Spleen (tissue), 11 donors: ENCODE data around the gene TCHP. TPM values are rescaled to one million over a fixed set of nuclear protein-coding genes. Genes with fewer than 3 reads are reported as not detected.
A peak's percentile ranks its signal among the peaks of the same experiment; 100 is the strongest.

Source experiments
- DNase-seq: peaks from one replicate; pipeline ENCODE4 v3.0.0-alpha.2; 2020
- H3K27ac ChIP-seq, 8 donors: fragments of 200-600 bp; sonication (generic) in 7 of 8; 1 replicate in 4 of 8; 2 replicates in 4 of 8; pipeline versions ENCODE4 v1.5.0 to v1.8.0; 2016 to 2021; ENCODE audit warnings: inconsistent platforms in 4 of 8, mild to moderate bottlenecking in 4 of 8, moderate library complexity in 1 of 8
- H3K27me3 ChIP-seq, 7 donors: fragments of 200-600 bp; sonication (generic) in 6 of 7; replicated peaks in 1 of 7; 1 replicate in 4 of 7; 2 replicates in 3 of 7; pipeline versions ENCODE4 v1.5.0 to v1.8.0; 2016 to 2021; ENCODE audit warnings: inconsistent platforms in 3 of 7, mild to moderate bottlenecking in 1 of 7
- H3K36me3 ChIP-seq, 6 donors: fragments of 200-600 bp; sonication (generic) in 5 of 6; 1 replicate in 4 of 6; 2 replicates in 2 of 6; pipeline versions ENCODE4 v1.5.0 to v1.8.0; 2016 to 2021; ENCODE audit warnings: inconsistent platforms in 2 of 6
- H3K4me1 ChIP-seq, 6 donors: fragments of 200-600 bp; sonication (generic) in 5 of 6; 1 replicate in 3 of 6; 2 replicates in 3 of 6; pipeline versions ENCODE4 v1.5.0 to v1.8.0; 2016 to 2021; ENCODE audit warnings: inconsistent platforms in 3 of 6
- H3K4me3 ChIP-seq, 8 donors: fragments of 200-600 bp; sonication (generic) in 7 of 8; 1 replicate in 4 of 8; 2 replicates in 4 of 8; pipeline versions ENCODE4 v1.5.0 to v1.8.0; 2016 to 2021; ENCODE audit warnings: inconsistent platforms in 4 of 8, mild to moderate bottlenecking in 4 of 8, moderate library complexity in 2 of 8
- H3K9me3 ChIP-seq, 8 donors: fragments of 200-600 bp; sonication (generic) in 7 of 8; 1 replicate in 4 of 8; 2 replicates in 4 of 8; pipeline versions ENCODE4 v1.5.0 to v1.8.0; 2016 to 2021; ENCODE audit warnings: inconsistent platforms in 4 of 8
- POLR2A ChIP-seq, 3 donors: fragments of 450-650 bp; IDR thresholded peaks; one replicate each; pipeline ENCODE4 v1.5.1; 2017; ENCODE audit warnings: antibody characterized with exemption in 3 of 3, mild to moderate bottlenecking in 1 of 3
- POLR2AphosphoS5 ChIP-seq, 3 donors: sonication (generic); formaldehyde crosslinking; IDR thresholded peaks; one replicate each; pipeline ENCODE4 v1.5.1; 2017; ENCODE audit warnings: antibody characterized with exemption in 3 of 3
- WGBS, 5 donors: extraction: QIAGEN DNeasy Blood & Tissue Kit in 3 of 5; methylation state at CpG; one replicate each; pipeline versions ENCODE4 v1.1.5 to v1.1.7; 2013 to 2018; 5-methylcytosine and 5-hydroxymethylcytosine counted together
- intact Hi-C: fragments of 100-400 bp; cut with DNase I; formaldehyde crosslinking; loops from one replicate; pipeline ENCODE4 v1.15.0; 2023; ENCODE audit warnings: low total_unique reads
- polyA plus RNA-seq, 3 donors: library from polyadenylated mRNA; stranded (reverse); fragments of 200-250 nt; gene quantifications; one replicate each; pipeline ENCODE4 v1.2.1, GENCODE V29; 2013
- total RNA-seq, 7 donors: library from RNA; depleted of rRNA in 3 of 7; stranded (reverse); fragments of >200 nt in 3 of 7; fragmentation: NEBNext Ultra II Directional in 4 of 7; extraction: Animal tissue kit (Norgen Biotek cat#: 25700) in 4 of 7; gene quantifications; one replicate each; pipeline versions ENCODE4 v1.1.0 to v1.2.1, GENCODE V29; 2016 to 2021
- TF ChIP-seq, protein P1 (sequence below), 11 experiments: fragments of 200-600 bp in 7 of 11; fragments of 450-650 bp in 4 of 11; sonication (generic) in 4 of 11; IDR thresholded peaks in 8 of 11; conservative IDR thresholded peaks in 3 of 11; 1 replicate in 7 of 11; 2 replicates in 4 of 11; pipeline versions ENCODE4 v1.4.0 to v1.8.0; 2016 to 2021; ENCODE audit warnings: antibody characterized with exemption in 11 of 11, inconsistent platforms in 4 of 11, mild to moderate bottlenecking in 1 of 11
- donor health status: healthy with polysubstance abuse.
- donor health status: DM: no; HTN: no; CAD: no; lungs with moderate emphysema.
- donor health status: DM: no; HTN: no; CAD: no.
- donor health status: Bipolar disorder and iron deficiency.
- donor health status: healthy.
- donor health status: DM: no; HTN: no; CAD: no.
- donor health status: DM: yes; HTN: yes; CAD: no.

The TCHP gene
- total and polyA plus RNA-seq, 10 donors, result 7.3 to 35.9 (median 24.5) TPM

DNA sequence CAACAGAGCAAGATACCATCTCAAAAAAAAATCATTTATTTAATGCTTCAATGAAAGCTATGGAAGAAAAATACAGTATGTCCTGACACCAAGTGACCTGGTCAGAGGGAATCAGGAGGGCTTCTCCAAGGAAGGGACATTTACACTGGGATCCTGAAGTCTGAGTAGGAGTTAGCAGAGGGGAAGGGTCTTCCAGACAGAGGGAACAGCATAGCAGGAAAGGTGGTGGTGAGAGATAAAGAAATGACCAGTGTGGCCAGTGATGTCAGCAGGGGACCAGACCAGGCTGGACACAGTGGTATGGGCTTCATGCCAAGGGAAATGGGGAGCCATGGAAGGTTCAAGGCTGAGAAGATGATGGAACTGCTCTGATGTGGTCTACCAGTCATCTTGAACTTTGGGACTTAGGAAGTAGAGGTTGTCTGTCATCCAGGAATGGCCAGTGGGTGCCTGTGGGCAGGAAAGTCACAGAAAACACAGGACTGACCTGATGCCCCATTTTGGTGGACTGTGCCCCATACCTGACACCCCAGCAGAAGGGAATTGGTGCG lies 7.8 kb upstream of the TCHP start:
- DNase-seq, result no peak
- Histone ChIP-seq H3K27me3 (no peaks in the 10 kb centered on the region), H3K27ac (peak overlapping the region in 5 of 8 donors; percentile 27 to 63 (median 39)), H3K4me3 (no peak overlapping the region), H3K4me1 (peaks cover 10 to 61% (median 41%) of the 10 kb centered on the region in 6 donors), H3K9me3 (no peaks in the 10 kb centered on the region), H3K36me3 (no peaks in the 10 kb centered on the region)
- 83 to 100% (median 100%) methylated on average over 1 of the region's 1 CpG for WGBS, 5 donors
- intact Hi-C loops, result no loop called here
- TF ChIP-seq POLR2A (IDR thresholded peaks at IDR 0.05) (no peak), POLR2AphosphoS5 (IDR thresholded peaks at IDR 0.05) (no peak)
- TF ChIP-seq, protein P1, sequence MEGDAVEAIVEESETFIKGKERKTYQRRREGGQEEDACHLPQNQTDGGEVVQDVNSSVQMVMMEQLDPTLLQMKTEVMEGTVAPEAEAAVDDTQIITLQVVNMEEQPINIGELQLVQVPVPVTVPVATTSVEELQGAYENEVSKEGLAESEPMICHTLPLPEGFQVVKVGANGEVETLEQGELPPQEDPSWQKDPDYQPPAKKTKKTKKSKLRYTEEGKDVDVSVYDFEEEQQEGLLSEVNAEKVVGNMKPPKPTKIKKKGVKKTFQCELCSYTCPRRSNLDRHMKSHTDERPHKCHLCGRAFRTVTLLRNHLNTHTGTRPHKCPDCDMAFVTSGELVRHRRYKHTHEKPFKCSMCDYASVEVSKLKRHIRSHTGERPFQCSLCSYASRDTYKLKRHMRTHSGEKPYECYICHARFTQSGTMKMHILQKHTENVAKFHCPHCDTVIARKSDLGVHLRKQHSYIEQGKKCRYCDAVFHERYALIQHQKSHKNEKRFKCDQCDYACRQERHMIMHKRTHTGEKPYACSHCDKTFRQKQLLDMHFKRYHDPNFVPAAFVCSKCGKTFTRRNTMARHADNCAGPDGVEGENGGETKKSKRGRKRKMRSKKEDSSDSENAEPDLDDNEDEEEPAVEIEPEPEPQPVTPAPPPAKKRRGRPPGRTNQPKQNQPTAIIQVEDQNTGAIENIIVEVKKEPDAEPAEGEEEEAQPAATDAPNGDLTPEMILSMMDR (IDR thresholded peaks at IDR 0.05 in 8 of 11, conservative IDR thresholded peaks at IDR 0.05 in 3 of 11), result no peak

DNA sequence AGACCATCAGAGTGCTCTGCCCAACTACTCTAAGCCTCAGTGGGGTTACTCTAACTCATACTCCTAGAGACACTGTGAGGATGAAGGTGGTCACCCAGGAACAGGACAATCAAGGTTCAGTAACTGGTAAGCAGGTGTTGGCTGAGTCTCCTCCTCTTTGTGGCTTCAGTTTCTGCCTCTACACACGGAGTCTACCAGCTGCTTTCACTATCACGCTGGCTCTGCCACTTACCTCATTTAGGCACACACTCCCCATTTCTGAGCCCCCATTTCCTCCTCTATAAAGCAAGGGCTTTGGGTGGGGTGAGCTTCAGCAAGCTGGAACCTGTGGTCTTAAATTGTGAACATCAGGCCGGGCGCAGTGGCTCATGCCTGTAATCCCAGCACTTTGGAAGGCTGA lies 7.3 kb upstream of the TCHP start:
- no peak for TF ChIP-seq POLR2A (IDR thresholded peaks at IDR 0.05)
- TF ChIP-seq, protein P1 (IDR thresholded peaks at IDR 0.05 in 8 of 11, conservative IDR thresholded peaks at IDR 0.05 in 3 of 11), result no peak
- no peak for TF ChIP-seq POLR2AphosphoS5 (IDR thresholded peaks at IDR 0.05)
- peaks cover 10 to 56% (median 37%) of the 10 kb centered on the region in 6 donors for H3K4me1 ChIP-seq
- WGBS, 5 donors, result 31 to 61% (median 48%) methylated on average over 4 of the region's 4 CpGs

DNA sequence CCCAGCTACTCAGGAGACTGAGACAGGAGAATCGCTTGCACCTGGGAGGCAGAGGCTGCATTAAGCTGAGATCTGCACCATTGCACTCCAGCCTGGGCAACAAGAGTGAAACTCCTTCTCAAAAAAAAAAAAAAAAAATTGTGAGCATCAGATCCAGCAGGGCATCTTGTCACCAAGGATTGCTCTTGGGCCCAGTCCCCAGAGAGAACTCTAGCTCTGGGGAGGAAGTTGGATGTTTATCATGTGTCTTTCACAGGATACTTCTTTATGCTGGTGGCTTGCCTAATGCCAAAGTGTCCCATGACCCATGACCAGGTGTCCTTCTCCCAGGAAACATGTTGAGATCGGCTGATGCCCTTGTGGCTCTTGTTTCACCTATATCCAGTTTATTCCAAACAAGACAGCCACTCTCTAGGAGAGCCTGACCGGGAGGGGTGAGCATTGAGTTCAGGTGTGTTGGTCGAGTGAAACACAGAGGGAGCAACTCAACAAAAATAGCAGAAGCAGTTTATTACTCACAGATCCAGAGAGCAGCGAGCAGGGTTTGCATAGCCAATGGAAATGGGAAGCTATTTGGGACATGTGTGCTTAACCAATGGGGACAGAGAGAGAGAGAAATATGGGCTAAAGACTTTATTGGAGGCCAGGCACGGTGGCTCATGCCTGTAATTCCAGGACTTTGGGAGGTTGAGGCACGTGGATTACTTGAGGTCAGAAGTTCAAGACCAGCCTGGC lies 6.6 kb upstream of the TCHP start:
- Histone ChIP-seq H3K9me3 (no peaks in the 10 kb centered on the region), H3K27me3 (no peaks in the 10 kb centered on the region), H3K36me3 (no peaks in the 10 kb centered on the region), H3K27ac (peak overlapping the region in 4 of 8 donors; percentile 27 to 63 (median 42)), H3K4me1 (peaks cover 6 to 49% (median 30%) of the 10 kb centered on the region in 6 donors), H3K4me3 (no peak overlapping the region)
- intact Hi-C loops, result no loop called here
- 80 to 86% (median 84%) methylated on average over 7 of the region's 7 CpGs for WGBS, 5 donors
- no peak for DNase-seq
- TF ChIP-seq, protein P1 (IDR thresholded peaks at IDR 0.05 in 8 of 11, conservative IDR thresholded peaks at IDR 0.05 in 3 of 11), result no peak
- TF ChIP-seq POLR2A (IDR thresholded peaks at IDR 0.05) (no peak), POLR2AphosphoS5 (IDR thresholded peaks at IDR 0.05) (no peak)

More for the DNA sequence above, 7.3 kb upstream of the TCHP start:
- Histone ChIP-seq H3K36me3 (no peaks in the 10 kb centered on the region), H3K27ac (peak overlapping the region in 5 of 8 donors; percentile 27 to 63 (median 39)), H3K9me3 (no peaks in the 10 kb centered on the region), H3K27me3 (no peaks in the 10 kb centered on the region), H3K4me3 (no peak overlapping the region)
- no peak for DNase-seq
- intact Hi-C loops, result no loop called here

DNA sequence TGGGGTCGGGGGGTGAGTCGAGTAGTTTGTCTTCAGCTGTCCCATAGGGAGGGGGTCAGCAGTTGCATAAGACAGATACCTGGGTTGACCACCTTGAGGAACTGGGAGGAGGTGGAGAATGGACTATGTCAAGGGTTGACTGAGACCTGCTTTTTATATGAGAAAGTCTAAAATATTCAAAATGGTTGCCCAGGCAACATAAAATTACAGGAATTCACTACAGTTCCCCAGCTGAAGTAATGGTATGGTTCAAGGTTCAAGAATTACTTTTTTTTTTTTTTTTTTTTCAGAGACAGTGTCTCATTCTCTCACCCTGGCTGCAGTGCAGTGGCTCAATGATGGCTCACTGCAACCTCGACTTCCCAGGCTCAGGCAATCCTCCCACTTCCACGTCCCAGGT lies 5.1 kb upstream of the TCHP start:
- intact Hi-C loops, result no loop called here

More for the DNA sequence above, 5.1 kb upstream of the TCHP start:
- Histone ChIP-seq H3K27me3 (no peaks in the 10 kb centered on the region), H3K4me1 (peaks cover 6 to 46% (median 25%) of the 10 kb centered on the region in 6 donors), H3K27ac (no peak overlapping the region), H3K4me3 (no peak overlapping the region), H3K9me3 (no peaks in the 10 kb centered on the region), H3K36me3 (no peaks in the 10 kb centered on the region)
- peak; percentile 41 for DNase-seq
- 69 to 81% (median 78%) methylated on average over 4 of the region's 4 CpGs for WGBS, 5 donors
- TF ChIP-seq POLR2A (IDR thresholded peaks at IDR 0.05) (no peak), POLR2AphosphoS5 (IDR thresholded peaks at IDR 0.05) (no peak)
- TF ChIP-seq, protein P1 (IDR thresholded peaks at IDR 0.05 in 8 of 11, conservative IDR thresholded peaks at IDR 0.05 in 3 of 11), result no peak
